Umbilical cord (tissue), 2 donors: Measurements from ENCODE around the gene JMJD8. TPM values are rescaled to one million over a fixed set of nuclear protein-coding genes. Genes with fewer than 3 reads are reported as not detected.
"Not testable (repeated sequence)": the region's sequence is repeated elsewhere in the genome, so short reads cannot be mapped to it uniquely, and the experiment has no call there.

Source experiments
- DNase-seq: peaks from one replicate; pipeline ENCODE4 v3.0.0-alpha.2; 2015; ENCODE audit warnings: low spot score
- total RNA-seq: library from RNA; depleted of rRNA; stranded (reverse); fragments of >200 nt; gene quantifications from one replicate; pipeline ENCODE4 v1.2.3, GENCODE V29; 2014; ENCODE audit warnings: low replicate concordance; ENCODE audit not compliant: insufficient read depth

Gene JMJD8
- total RNA-seq, 1 donor from 2014 or later: 20.5 TPM

GRCh38 chr16:692356-693108 is 8.4 kb upstream of the JMJD8 start:
- DNase-seq: no peak

- DNase-seq: not testable (repeated sequence)
These were observed 7.1 kb upstream of the JMJD8 start for GRCh38 chr16:691242-691641.

GRCh38 chr16:689175-689897 is 5.2 kb upstream of the JMJD8 start:
- DNase-seq: no peak

- DNase-seq: no peak
These were observed 3.4 kb upstream of the JMJD8 start for GRCh38 chr16:687499-687898.

- DNase-seq: no peak
These were observed 2.5 kb upstream of the JMJD8 start for GRCh38 chr16:686459-687260.

GRCh38 chr16:685967-686366 is 1.8 kb upstream of the JMJD8 start:
- no peak for DNase-seq

- DNase-seq: no peak
These were observed 995 bp upstream of the JMJD8 start for GRCh38 chr16:684961-685696.

GRCh38 chr16:683396-684070 is 601 bp downstream of the JMJD8 start:
- no peak for DNase-seq

- no peak for DNase-seq
These were observed 1.4 kb downstream of the JMJD8 start for GRCh38 chr16:682493-683395.

GRCh38 chr16:681746-682427 is 2.2 kb downstream of the JMJD8 start:
- no peak for DNase-seq

GRCh38 chr16:680967-681745 is 3.0 kb downstream of the JMJD8 start:
- DNase-seq: no peak

GRCh38 chr16:680625-680945 is 3.5 kb downstream of the JMJD8 start:
- DNase-seq: no peak

- DNase-seq: peak; percentile 86
These were observed 4.1 kb downstream of the JMJD8 start, which contains the start of gene STUB1 for GRCh38 chr16:679814-680624. Gene STUB1 (plus strand): TSS chr16:680410. CDS start chr16:680526, 116 bp downstream.

- peak; percentile 77 for DNase-seq
These were observed 5.0 kb downstream of the JMJD8 start for GRCh38 chr16:678858-679813.

GRCh38 chr16:678209-678857 is 5.8 kb downstream of the JMJD8 start:
- no peak for DNase-seq
